BJ (cell line): ENCODE data around the gene EXOSC1. TPM values are rescaled to one million over a fixed set of nuclear protein-coding genes. Genes with fewer than 3 reads are reported as not detected.
A peak's percentile ranks its signal among the peaks of the same experiment; 100 is the strongest.

Source experiments
- CTCF ChIA-PET: fragments of 350-600 bp; formaldehyde crosslinking; extraction: SDS; loops from one replicate; lab custom pipeline; 2021; ENCODE audit warnings: antibody characterized with exemption, inconsistent platforms; lab: Yijun Ruan, JAX
- POLR2A ChIA-PET: fragments of 300-600 bp; sonication (Branson Sonifier 250); formaldehyde crosslinking; extraction: SDS; loops from one replicate; lab custom pipeline; 2021; ENCODE audit warnings: antibody characterized with exemption; lab: Charles Lee
- DNase-seq: peaks from one replicate; pipeline ENCODE4 v3.0.0-alpha.2; 2011; ENCODE audit warnings: low read depth
- H3K27me3 ChIP-seq: 2 replicates; pipeline ENCODE4 v1.6.0; 2011; ENCODE audit warnings: low read length; ENCODE audit not compliant: control insufficient read depth, insufficient read depth
- H3K36me3 ChIP-seq: 2 replicates; pipeline ENCODE4 v1.5.1; 2011; ENCODE audit warnings: low read length; ENCODE audit not compliant: control insufficient read depth, insufficient read depth
- H3K4me3 ChIP-seq: 2 replicates; pipeline ENCODE4 v1.5.1; 2011; ENCODE audit warnings: low read depth, mild to moderate bottlenecking, control low read depth, low read length
- CTCF ChIP-seq: IDR thresholded peaks from 2 replicates; pipeline ENCODE4 v1.5.1; 2011; ENCODE audit warnings: low read depth, mild to moderate bottlenecking, control low read depth, inconsistent platforms, low read length, moderate library complexity; ENCODE audit not compliant: insufficient read depth
- polyA plus RNA-seq: library from polyadenylated mRNA; depleted of rRNA; stranded (reverse); fragments of >200 nt; gene quantifications from 2 replicates; pipeline ENCODE4 v1.2.3, GENCODE V29; 2011

EXOSC1 gene
- polyA plus RNA-seq, 1 experiment = 49.4 TPM

- peaks cover 37% of the 10 kb centered on the region for H3K36me3 ChIP-seq
- CTCF ChIA-PET = interaction anchor here (0.7 kb wide), 1 partner anchor 101 kb away, joined by 4 read pairs; no protein-coding TSS in a partner anchor
These were observed 6.5 kb upstream of the EXOSC1 start for GRCh38 chr10:97452352-97452751.

GRCh38 chr10:97451605-97452004 lies 5.8 kb upstream of the EXOSC1 start:
- ChIA-PET CTCF (interaction anchor here (0.7 kb wide), 1 partner anchor 102 kb away, joined by 4 read pairs; no protein-coding TSS in a partner anchor), POLR2A (no interaction called here)
- DNase-seq = no peak
- H3K36me3 ChIP-seq = peaks cover 30% of the 10 kb centered on the region
- no peaks in the 10 kb centered on the region for H3K27me3 ChIP-seq
- TF ChIP-seq CTCF = no peak
- H3K4me3 ChIP-seq = no peak overlapping the region

More at GRCh38 chr10:97452352-97452751, 6.5 kb upstream of the EXOSC1 start:
- TF ChIP-seq CTCF = no peak
- no peak overlapping the region for H3K4me3 ChIP-seq
- POLR2A ChIA-PET = no interaction called here
- no peak for DNase-seq
- no peaks in the 10 kb centered on the region for H3K27me3 ChIP-seq

- Histone ChIP-seq H3K27me3 (no peaks in the 10 kb centered on the region), H3K4me3 (no peak overlapping the region), H3K36me3 (peaks cover 29% of the 10 kb centered on the region)
- CTCF ChIA-PET = interaction anchor here (1.0 to 1.3 kb wide), 2 partner anchors 10 to 14 kb away, joined by 3 read pairs; no protein-coding TSS in a partner anchor
- no peak for DNase-seq
- TF ChIP-seq CTCF = no peak
- POLR2A ChIA-PET = no interaction called here
These were observed 5.0 kb upstream of the EXOSC1 start for GRCh38 chr10:97450828-97451227.

GRCh38 chr10:97445357-97445721 lies 467 bp downstream of the EXOSC1 start:
- peak overlapping the region; percentile 77 for H3K4me3 ChIP-seq
- ChIA-PET CTCF (interaction anchor here (1.6 kb wide), 1 partner anchor 11 kb away, joined by 4 read pairs; no protein-coding TSS in a partner anchor), POLR2A (no interaction called here)
- no peaks in the 10 kb centered on the region for H3K27me3 ChIP-seq
- TF ChIP-seq CTCF = no peak
- no peak for DNase-seq
- H3K36me3 ChIP-seq = no peaks in the 10 kb centered on the region; the same call in 1 of the 2 replicates

- peaks cover 1% of the 10 kb centered on the region; the same call in 1 of the 2 replicates for H3K36me3 ChIP-seq
- ChIA-PET POLR2A (no interaction called here), CTCF (interaction anchor here (0.6 to 2.9 kb wide), 3 partner anchors 10 to 128 kb away, joined by 3 to 12 read pairs (median 4); no protein-coding TSS in a partner anchor)
- no peaks in the 10 kb centered on the region for H3K27me3 ChIP-seq
- TF ChIP-seq CTCF = no peak
- H3K4me3 ChIP-seq = no peak overlapping the region
- DNase-seq = no peak
These were observed 1.6 kb downstream of the EXOSC1 start for GRCh38 chr10:97444212-97444611.
